SK-N-SH (cell line): Measurements from ENCODE around the gene NECTIN1.

Experiments used
- CHD2 ChIP-seq: fragments of 150-350 bp; IDR thresholded peaks from 2 replicates; pipeline ENCODE4 v1.6.1; 2018; ENCODE audit warnings: low read length; ENCODE audit not compliant: partially characterized antibody
- EZH2phosphoT487 ChIP-seq: fragments of 200-600 bp; sonication (generic); IDR thresholded peaks from 2 replicates; pipeline ENCODE4 v1.6.1; 2017; ENCODE audit warnings: low read depth, mixed run types, mild to moderate bottlenecking, antibody characterized with exemption, moderate library complexity, borderline replicate concordance
- JUND ChIP-seq: IDR thresholded peaks from 2 replicates; pipeline ENCODE4 v1.4.0; 2012
- MEF2A ChIP-seq: IDR thresholded peaks from 2 replicates; pipeline ENCODE4 v1.4.0; 2012; ENCODE audit warnings: low read depth, borderline replicate concordance
- MXI1 ChIP-seq: IDR thresholded peaks from 2 replicates; pipeline ENCODE4 v1.6.1; 2012; ENCODE audit warnings: mild to moderate bottlenecking, low read depth, low read length, improper control_type of control experiment
- POLR2AphosphoS5 ChIP-seq: IDR thresholded peaks from 2 replicates; pipeline ENCODE4 v1.6.1; 2012; ENCODE audit warnings: low read depth, low read length
- RXRA ChIP-seq: IDR thresholded peaks from 2 replicates; pipeline ENCODE4 v1.4.0; 2012; ENCODE audit warnings: low read depth, mild to moderate bottlenecking, borderline replicate concordance
- TAF1 ChIP-seq: IDR thresholded peaks from 2 replicates; pipeline ENCODE4 v1.6.1; 2012; ENCODE audit warnings: low read depth, mild to moderate bottlenecking, low read length, moderate library complexity, borderline replicate concordance
- TEAD4 ChIP-seq: IDR thresholded peaks from 2 replicates; pipeline ENCODE4 v1.4.0; 2012; ENCODE audit warnings: mild to moderate bottlenecking, borderline replicate concordance; ENCODE audit not compliant: insufficient read depth
- TF ChIP-seq, protein P1 (sequence below): fragments of 200-600 bp; sonication (generic); IDR thresholded peaks from 2 replicates; pipeline ENCODE4 v1.6.1; 2017; ENCODE audit warnings: antibody characterized with exemption, mild to moderate bottlenecking, moderate library complexity
- TF ChIP-seq, protein P2 (sequence below): fragments of 150-350 bp; IDR thresholded peaks from 2 replicates; pipeline ENCODE4 v1.6.1; 2016; ENCODE audit warnings: mild to moderate bottlenecking, low read depth, low read length
- TF ChIP-seq, protein P3 (sequence below): fragments of 150-350 bp; IDR thresholded peaks from 2 replicates; pipeline ENCODE4 v1.6.1; 2017; ENCODE audit warnings: antibody characterized with exemption, low read length, low read depth, borderline replicate concordance
- TF ChIP-seq, protein P4 (sequence below): IDR thresholded peaks from 2 replicates; pipeline ENCODE4 v1.6.1; 2012; ENCODE audit warnings: mild to moderate bottlenecking, low read depth, low read length, moderate library complexity

DNA sequence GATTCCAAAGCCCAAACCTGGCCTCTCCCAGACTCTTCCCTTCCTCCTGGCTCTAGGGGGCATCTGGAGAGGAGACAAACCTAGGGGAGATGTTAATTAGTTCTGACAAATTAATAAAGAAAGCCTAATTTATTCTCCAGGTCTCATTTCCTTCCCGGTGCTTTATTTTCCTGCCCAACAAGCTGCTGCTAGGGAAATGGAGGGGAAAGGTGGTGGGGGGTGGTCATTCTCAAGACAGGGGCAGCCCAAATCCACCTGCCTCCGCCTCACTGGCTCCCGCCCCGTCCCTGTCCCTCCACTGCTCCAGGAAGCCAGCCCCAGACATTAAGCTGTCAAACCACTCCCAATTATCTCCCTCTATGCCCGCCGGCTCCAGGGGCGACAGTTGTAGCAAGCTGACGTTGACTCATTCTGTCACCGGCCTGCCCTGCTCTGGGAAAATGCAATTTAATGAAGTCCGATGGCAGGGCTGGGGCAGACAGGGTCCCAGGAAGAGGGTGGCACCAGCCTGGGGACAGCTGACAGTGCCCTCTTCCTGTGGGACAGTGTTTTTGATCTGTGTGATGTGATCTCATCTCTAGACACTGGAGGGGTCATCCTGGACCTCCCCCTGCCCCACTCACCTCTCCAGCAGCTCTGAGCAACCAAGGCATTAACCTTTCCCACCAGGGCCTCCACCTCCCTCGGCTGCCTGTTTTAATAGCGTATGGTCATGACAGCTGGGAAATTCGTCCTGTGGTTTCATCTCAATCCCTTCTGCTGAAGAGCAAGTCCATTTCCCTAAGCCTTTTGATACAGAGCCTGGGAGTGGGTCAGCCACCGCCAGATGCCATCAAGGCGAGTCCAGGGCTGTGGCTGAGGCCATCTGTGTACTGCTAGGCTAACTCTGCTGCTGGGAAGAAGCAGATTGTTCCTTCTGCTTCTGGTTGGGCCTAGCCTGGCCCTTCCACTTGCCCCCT lies 27.1 kb downstream of the NECTIN1 start:
- no peak for TF ChIP-seq POLR2AphosphoS5
- no peak for TF ChIP-seq TAF1
- TF ChIP-seq, protein P1, sequence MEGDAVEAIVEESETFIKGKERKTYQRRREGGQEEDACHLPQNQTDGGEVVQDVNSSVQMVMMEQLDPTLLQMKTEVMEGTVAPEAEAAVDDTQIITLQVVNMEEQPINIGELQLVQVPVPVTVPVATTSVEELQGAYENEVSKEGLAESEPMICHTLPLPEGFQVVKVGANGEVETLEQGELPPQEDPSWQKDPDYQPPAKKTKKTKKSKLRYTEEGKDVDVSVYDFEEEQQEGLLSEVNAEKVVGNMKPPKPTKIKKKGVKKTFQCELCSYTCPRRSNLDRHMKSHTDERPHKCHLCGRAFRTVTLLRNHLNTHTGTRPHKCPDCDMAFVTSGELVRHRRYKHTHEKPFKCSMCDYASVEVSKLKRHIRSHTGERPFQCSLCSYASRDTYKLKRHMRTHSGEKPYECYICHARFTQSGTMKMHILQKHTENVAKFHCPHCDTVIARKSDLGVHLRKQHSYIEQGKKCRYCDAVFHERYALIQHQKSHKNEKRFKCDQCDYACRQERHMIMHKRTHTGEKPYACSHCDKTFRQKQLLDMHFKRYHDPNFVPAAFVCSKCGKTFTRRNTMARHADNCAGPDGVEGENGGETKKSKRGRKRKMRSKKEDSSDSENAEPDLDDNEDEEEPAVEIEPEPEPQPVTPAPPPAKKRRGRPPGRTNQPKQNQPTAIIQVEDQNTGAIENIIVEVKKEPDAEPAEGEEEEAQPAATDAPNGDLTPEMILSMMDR: no peak
- TF ChIP-seq, protein P2, sequence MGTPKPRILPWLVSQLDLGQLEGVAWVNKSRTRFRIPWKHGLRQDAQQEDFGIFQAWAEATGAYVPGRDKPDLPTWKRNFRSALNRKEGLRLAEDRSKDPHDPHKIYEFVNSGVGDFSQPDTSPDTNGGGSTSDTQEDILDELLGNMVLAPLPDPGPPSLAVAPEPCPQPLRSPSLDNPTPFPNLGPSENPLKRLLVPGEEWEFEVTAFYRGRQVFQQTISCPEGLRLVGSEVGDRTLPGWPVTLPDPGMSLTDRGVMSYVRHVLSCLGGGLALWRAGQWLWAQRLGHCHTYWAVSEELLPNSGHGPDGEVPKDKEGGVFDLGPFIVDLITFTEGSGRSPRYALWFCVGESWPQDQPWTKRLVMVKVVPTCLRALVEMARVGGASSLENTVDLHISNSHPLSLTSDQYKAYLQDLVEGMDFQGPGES: no peak
- no peak for TF ChIP-seq TEAD4
- TF ChIP-seq RXRA: no peak
- no peak for TF ChIP-seq MEF2A
- TF ChIP-seq, protein P3, sequence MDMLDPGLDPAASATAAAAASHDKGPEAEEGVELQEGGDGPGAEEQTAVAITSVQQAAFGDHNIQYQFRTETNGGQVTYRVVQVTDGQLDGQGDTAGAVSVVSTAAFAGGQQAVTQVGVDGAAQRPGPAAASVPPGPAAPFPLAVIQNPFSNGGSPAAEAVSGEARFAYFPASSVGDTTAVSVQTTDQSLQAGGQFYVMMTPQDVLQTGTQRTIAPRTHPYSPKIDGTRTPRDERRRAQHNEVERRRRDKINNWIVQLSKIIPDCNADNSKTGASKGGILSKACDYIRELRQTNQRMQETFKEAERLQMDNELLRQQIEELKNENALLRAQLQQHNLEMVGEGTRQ: no peak
- TF ChIP-seq, protein P4, sequence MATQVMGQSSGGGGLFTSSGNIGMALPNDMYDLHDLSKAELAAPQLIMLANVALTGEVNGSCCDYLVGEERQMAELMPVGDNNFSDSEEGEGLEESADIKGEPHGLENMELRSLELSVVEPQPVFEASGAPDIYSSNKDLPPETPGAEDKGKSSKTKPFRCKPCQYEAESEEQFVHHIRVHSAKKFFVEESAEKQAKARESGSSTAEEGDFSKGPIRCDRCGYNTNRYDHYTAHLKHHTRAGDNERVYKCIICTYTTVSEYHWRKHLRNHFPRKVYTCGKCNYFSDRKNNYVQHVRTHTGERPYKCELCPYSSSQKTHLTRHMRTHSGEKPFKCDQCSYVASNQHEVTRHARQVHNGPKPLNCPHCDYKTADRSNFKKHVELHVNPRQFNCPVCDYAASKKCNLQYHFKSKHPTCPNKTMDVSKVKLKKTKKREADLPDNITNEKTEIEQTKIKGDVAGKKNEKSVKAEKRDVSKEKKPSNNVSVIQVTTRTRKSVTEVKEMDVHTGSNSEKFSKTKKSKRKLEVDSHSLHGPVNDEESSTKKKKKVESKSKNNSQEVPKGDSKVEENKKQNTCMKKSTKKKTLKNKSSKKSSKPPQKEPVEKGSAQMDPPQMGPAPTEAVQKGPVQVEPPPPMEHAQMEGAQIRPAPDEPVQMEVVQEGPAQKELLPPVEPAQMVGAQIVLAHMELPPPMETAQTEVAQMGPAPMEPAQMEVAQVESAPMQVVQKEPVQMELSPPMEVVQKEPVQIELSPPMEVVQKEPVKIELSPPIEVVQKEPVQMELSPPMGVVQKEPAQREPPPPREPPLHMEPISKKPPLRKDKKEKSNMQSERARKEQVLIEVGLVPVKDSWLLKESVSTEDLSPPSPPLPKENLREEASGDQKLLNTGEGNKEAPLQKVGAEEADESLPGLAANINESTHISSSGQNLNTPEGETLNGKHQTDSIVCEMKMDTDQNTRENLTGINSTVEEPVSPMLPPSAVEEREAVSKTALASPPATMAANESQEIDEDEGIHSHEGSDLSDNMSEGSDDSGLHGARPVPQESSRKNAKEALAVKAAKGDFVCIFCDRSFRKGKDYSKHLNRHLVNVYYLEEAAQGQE: no peak
- peak; percentile 56 for TF ChIP-seq CHD2
- no peak for TF ChIP-seq EZH2phosphoT487
- no peak for TF ChIP-seq JUND
- peak; percentile 87 for TF ChIP-seq MXI1
